Left colon (tissue), 2 donors: Measurements from ENCODE around the gene TBXAS1. TPM values are rescaled to one million over a fixed set of nuclear protein-coding genes. Genes with fewer than 3 reads are reported as not detected.

Source experiments
- ATAC-seq: fragments of 200-7000 bp; cut with Tn5 transposase; one replicate; pipeline ENCODE4 v1.9.1; 2020; ENCODE audit warnings: mild to moderate bottlenecking, moderate library complexity
- DNase-seq, 2 donors: peaks; one replicate each; pipeline ENCODE4 v3.0.0-alpha.2; 2020
- intact Hi-C, 2 donors: fragments of 100-400 bp; cut with DNase I in 1 of 2; cut with micrococcal nuclease in 1 of 2; formaldehyde crosslinking; loops; one replicate each; pipeline versions ENCODE4 v1.11.2 to v1.14.0; 2022; cut with DNase I, micrococcal nuclease
- long read RNA-seq: library from polyadenylated mRNA; unstranded; transcript quantifications from one replicate; pipeline ENCODE4 v2.0.0, GENCODE V29; 2021
- total RNA-seq, 2 donors: library from RNA; stranded (reverse); fragmentation: NEBNext Ultra II Directional; extraction: Animal tissue kit (Norgen Biotek cat#: 25700); gene quantifications; one replicate each; pipeline ENCODE4 v1.2.1, GENCODE V29; 2021
- donor health status: DM: no; HTN: no; CAD: no.
- donor health status: DM: yes; HTN: yes; CAD: no.

The TBXAS1 gene
- total RNA-seq = 10 to 100 TPM in 1 of 2 donors, 1 to 10 TPM in 1; 8.4 to 10.3 TPM
- long read RNA-seq, transcript TBXAS1-208 (13 exons, 1,963 nt) = major isoform, 5 of 7 reads
- long read RNA-seq, partial matches to known transcripts = 0 of 7 reads
- long read RNA-seq, other reads (novel, unspliced or antisense) = 2 of 7 reads

GRCh38 chr7:139829025-139829774 lies at the start of gene TBXAS1:
Gene TBXAS1, plus strand, starts transcription at chr7:139829264. Its CDS starts 127 bp downstream, at chr7:139829391.
- ATAC-seq (peak; percentile 95), DNase-seq (peak; percentile 41 to 54)
- intact Hi-C loops = no loop called here

GRCh38 chr7:139782932-139783331 lies 46.1 kb upstream of the TBXAS1 start:
- DNase-seq = no peak
- ATAC-seq = no peak
- intact Hi-C loops = no loop called here

- ATAC-seq (peak; percentile 52), DNase-seq (no peak)
- intact Hi-C loops = no loop called here
Measured at GRCh38 chr7:139783647-139784385, 45.2 kb upstream of the TBXAS1 start.

- intact Hi-C loops = no loop called here
- no peak for DNase-seq
- no peak for ATAC-seq
Measured at GRCh38 chr7:139784648-139785047, 44.4 kb upstream of the TBXAS1 start.

- ATAC-seq (no peak), DNase-seq (no peak)
- intact Hi-C loops = no loop called here
Measured at GRCh38 chr7:139791316-139791715, 37.7 kb upstream of the TBXAS1 start.

- no peak for ATAC-seq
- no peak for DNase-seq
- intact Hi-C loops = no loop called here
Measured at GRCh38 chr7:139797607-139798006, 31.5 kb upstream of the TBXAS1 start.

- DNase-seq (peak; percentile 61 to 63), ATAC-seq (peak; percentile 99)
- intact Hi-C loops = no loop called here
Measured at GRCh38 chr7:139798221-139798620, 30.8 kb upstream of the TBXAS1 start.

- intact Hi-C loops = no loop called here
- ATAC-seq = peak; percentile 35
- DNase-seq = no peak
Measured at GRCh38 chr7:139798892-139799291, 30.2 kb upstream of the TBXAS1 start.

GRCh38 chr7:139799586-139799985 lies 29.5 kb upstream of the TBXAS1 start:
- intact Hi-C loops = no loop called here
- ATAC-seq (peak; percentile 39), DNase-seq (no peak)

GRCh38 chr7:139804571-139804970 lies 24.5 kb upstream of the TBXAS1 start:
- intact Hi-C loops = no loop called here
- no peak for DNase-seq
- ATAC-seq = no peak

- DNase-seq (no peak), ATAC-seq (peak; percentile 36)
- intact Hi-C loops = no loop called here
Measured at GRCh38 chr7:139807009-139807408, 22.1 kb upstream of the TBXAS1 start.

GRCh38 chr7:139808427-139808826 lies 20.6 kb upstream of the TBXAS1 start:
- DNase-seq (no peak), ATAC-seq (no peak)
- intact Hi-C loops = no loop called here

- intact Hi-C loops = no loop called here
- no peak for DNase-seq
- ATAC-seq = no peak
Measured at GRCh38 chr7:139808846-139809442, 20.1 kb upstream of the TBXAS1 start.

- intact Hi-C loops = no loop called here
- ATAC-seq (no peak), DNase-seq (no peak)
Measured at GRCh38 chr7:139811066-139811465, 18.0 kb upstream of the TBXAS1 start.

- intact Hi-C loops = no loop called here
- no peak for ATAC-seq
- DNase-seq = no peak
Measured at GRCh38 chr7:139813151-139813550, 15.9 kb upstream of the TBXAS1 start.

- DNase-seq (no peak), ATAC-seq (no peak)
- intact Hi-C loops = no loop called here
Measured at GRCh38 chr7:139813689-139814088, 15.4 kb upstream of the TBXAS1 start.

GRCh38 chr7:139817249-139817648 lies 11.8 kb upstream of the TBXAS1 start:
- intact Hi-C loops = no loop called here
- DNase-seq (no peak), ATAC-seq (no peak)

- ATAC-seq (no peak), DNase-seq (no peak)
- intact Hi-C loops = no loop called here
Measured at GRCh38 chr7:139820089-139820488, 9.0 kb upstream of the TBXAS1 start.

GRCh38 chr7:139821349-139822105 lies 7.5 kb upstream of the TBXAS1 start:
- no peak for ATAC-seq
- no peak for DNase-seq
- intact Hi-C loops = no loop called here
